ENCODE measurements around the gene AVL9.
"Not testable (repeated sequence)": the region's sequence is repeated elsewhere in the genome, so short reads cannot be mapped to it uniquely, and the experiment has no call there.

Gene AVL9

GRCh38 chr7:32591938-32592337 is 96.6 kb downstream of the AVL9 start:
- DNase-seq (ENCODE audit: low read depth): no peak

- DNase-seq (ENCODE audit: low read depth): no peak
Observed at GRCh38 chr7:32592701-32593100, 97.4 kb downstream of the AVL9 start.

- no peak for DNase-seq (ENCODE audit: low read depth)
Observed at GRCh38 chr7:32594965-32595490, 99.7 kb downstream of the AVL9 start.

- DNase-seq (ENCODE audit: low read depth): not testable (repeated sequence)
Observed at GRCh38 chr7:32601196-32601595, 105.9 kb downstream of the AVL9 start.

GRCh38 chr7:32602470-32602869 is 107.2 kb downstream of the AVL9 start:
- no peak for DNase-seq (ENCODE audit: low read depth)

DNA sequence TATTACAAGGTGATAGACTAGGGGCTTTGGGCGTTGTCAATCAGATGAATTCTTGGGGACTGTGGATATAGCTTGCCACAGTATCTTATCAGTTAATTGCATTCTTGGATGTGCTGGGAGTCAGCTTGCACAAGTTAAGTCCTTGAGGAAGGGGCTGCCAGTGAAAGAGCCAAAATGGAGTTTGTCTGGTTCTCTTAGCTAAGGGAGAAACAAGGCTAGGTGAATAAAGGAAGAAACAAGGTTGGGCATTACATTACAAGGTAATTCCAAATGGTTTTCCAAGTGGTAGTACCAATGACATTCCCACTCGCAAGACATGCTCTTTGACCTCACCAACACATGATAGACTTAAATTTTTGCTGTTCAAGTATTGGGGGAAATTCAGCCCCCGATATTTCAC is 108.2 kb downstream of the AVL9 start:
- DNase-seq (ENCODE audit: low read depth): not testable (repeated sequence)

GRCh38 chr7:32604047-32604446 is 108.8 kb downstream of the AVL9 start:
- DNase-seq (ENCODE audit: low read depth): not testable (repeated sequence)

DNA sequence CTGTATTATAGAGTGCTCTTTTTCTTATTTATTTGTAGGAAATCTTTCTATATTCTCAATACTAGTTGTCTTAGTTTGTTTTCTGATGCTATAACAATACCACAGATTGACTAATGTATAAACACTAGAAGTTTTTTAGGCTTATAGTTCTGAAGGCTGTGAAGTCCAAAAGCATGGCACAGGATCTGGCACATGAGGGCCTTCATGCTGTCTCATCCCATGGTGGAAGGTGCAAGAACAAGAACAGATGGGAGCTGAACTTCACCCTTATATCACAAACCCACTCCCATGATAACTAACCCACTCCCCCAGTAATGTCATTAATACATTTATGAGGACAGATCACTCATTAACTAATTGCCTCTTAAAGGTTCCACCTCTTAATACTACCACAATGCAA is 109.7 kb downstream of the AVL9 start:
- DNase-seq (ENCODE audit: low read depth): no peak

DNA sequence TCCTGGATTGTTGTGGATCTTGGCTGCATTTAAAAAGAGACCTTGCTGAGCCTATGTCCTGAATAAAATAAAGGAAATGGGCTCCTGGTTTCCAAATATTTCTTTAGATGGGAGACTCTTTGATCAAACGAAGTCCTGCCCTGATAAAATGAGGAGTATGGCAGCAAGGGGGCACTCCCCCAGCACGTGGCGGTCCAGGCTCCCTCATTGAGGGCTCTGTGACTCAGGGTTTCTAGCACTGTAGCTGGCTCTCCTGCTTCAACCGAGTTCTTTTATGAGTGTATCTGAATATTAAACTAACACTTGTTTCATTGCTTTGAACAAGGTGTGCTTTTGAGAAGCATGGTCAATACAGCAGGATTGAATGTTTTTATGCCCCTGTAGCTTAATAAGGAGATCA is 114.2 kb downstream of the AVL9 start:
- no peak for DNase-seq (ENCODE audit: low read depth)

GRCh38 chr7:32611201-32612099 is 116.2 kb downstream of the AVL9 start:
- DNase-seq (ENCODE audit: low read depth): no peak

DNA sequence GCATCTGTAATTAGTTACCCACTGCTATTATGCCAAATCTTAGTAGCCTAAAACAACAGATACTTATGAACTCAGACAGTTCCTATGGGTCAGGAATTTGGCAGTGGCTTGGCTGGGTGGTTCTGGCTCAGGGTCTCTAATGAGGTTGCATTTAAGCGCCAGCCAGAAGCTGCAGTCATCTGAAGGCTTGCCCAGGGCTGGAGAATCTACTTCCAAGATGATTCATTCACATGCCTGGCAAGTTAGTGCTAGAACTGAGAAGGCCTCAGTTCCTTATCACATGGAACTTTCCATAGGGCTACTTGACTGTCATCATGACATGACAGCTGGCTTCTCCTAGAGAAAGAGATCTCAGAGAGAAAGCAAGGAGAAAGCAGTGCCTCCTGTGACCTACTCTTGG is 121.3 kb downstream of the AVL9 start:
- DNase-seq (ENCODE audit: low read depth): no peak

GRCh38 chr7:32618470-32618869 is 123.2 kb downstream of the AVL9 start:
- DNase-seq (ENCODE audit: low read depth): no peak

- no peak for DNase-seq (ENCODE audit: low read depth)
Observed at GRCh38 chr7:32618987-32619386, 123.7 kb downstream of the AVL9 start.

GRCh38 chr7:32619416-32619815 is 124.1 kb downstream of the AVL9 start:
- not testable (repeated sequence) for DNase-seq (ENCODE audit: low read depth)

GRCh38 chr7:32631021-32631420 is 135.7 kb downstream of the AVL9 start:
- DNase-seq (ENCODE audit: low read depth): no peak

DNA sequence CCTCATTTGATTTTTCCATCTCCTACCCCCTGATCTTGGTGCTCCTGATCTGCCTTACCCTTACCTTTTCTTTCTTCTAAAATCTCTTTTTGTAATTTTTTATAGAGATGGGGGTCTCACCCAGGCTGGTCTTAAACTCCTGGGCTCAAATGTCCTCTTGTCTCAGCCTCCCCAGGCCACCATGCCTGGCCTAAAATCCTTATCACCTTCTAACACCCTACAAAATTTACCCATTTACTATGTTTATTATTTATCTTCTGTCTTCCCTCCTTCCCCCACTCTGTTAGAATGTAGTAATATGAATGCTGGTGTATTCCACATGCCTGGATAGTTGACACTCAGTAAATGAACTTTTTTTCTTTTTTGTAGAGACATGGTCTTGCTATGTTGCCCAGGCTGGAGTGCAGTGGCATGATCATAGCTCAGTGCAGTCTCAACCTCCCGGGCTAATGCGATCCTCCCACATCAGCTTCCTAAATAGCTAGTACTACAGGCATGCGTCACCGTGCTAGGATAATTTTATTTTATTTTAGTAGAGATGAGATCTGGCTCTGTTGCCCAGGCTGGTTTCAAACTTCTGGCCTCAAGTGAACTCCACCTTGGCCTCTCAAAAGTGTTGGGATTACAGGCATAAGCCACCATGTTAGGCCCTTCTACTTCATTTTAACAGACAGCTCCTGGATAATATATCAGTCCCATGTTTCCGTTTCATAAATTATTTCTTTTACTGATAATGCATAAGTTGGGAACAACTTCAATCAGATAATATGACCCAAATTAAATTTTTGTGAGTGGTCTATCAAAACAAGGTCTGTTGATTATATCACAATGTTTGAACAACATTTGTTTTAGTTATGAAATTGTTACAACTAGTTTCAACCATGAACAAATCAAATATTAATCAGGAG is 136.6 kb downstream of the AVL9 start:
- DNase-seq (ENCODE audit: low read depth): not testable (repeated sequence)

DNA sequence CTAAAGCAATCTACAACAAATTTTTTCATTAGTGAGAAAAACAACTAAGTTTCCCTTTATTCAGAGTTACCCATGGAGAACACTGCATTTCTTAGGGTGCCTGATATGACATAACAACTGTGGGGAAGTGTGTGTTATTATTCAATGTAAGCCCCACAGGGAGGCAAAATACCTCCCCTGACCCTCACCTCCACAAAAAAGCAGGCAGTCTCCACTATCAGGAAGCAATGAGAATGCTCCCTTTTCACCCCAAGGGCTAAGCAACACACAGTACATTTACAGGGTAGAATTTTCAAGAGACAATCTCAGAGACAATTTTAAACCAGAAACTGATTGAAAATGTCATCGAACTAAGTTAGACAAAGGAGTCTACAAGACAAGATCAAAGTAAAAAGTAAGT is 138.2 kb downstream of the AVL9 start:
- not testable (repeated sequence) for DNase-seq (ENCODE audit: low read depth)

- DNase-seq (ENCODE audit: low read depth): not testable (repeated sequence)
Observed at GRCh38 chr7:32634798-32635393, 139.6 kb downstream of the AVL9 start.

DNA sequence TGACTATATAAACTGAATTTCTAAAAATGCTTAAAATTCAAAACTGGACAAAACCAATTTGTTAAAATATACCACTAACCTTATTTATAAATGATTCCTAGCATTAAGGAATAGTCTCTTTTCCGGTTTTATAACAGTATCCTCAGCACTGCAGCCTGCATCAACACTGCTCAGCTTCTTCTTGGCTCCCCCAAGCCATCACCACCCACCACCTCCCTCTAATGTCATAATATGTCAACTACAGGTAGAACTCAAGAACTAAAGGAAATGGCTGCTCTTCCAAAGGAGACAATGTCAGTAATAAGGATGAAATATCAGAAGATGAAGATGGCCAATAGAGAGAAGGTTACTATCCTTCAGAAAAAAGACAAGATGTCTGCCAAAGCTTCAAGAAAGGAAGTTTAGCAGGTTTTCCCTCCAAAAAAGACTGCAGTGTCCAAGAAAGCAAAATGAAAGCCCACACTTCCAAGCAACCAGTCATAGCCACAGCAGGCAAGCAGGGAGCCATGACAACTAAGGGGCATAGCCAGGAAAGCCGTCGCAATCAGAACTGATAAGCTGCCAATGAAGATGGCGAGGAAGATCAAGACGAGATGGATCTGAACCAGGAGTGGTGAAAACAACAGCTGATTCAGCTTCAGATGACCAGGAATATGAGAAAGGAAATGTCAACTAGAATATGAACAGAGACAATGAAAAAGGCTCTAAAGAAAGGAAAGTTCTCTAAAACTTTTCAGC is 141.6 kb downstream of the AVL9 start:
- not testable (repeated sequence) for DNase-seq (ENCODE audit: low read depth)

DNA sequence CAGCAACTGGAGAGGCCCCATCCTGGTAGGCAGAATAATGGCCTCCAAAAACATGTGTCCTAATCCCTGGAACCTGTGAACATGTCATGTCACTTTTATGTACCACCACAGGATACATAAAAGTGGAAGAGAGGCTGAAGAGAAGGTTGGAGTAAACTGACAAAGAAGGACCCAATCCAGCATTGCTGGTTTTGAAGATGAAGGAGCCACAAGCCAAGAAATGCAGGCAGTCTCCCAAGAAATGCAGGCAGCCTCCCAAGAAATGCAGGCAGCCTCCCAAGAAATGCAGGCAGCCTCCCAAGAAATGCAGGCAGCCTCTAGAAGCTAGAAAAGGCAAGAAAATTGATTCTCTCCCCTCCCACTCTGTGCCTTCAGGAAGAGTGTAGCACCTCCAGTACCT is 142.3 kb downstream of the AVL9 start:
- DNase-seq (ENCODE audit: low read depth): not testable (repeated sequence)

Data from stimulated activated CD4-positive, alpha-beta T cell treated with anti-CD3 and anti-CD28 coated beads, Interleukin-2, amount 100 ng/mL, for 4 hours (primary cell).